T-cell (primary cell): ENCODE data around the gene NAPSA. TPM values are rescaled to one million over a fixed set of nuclear protein-coding genes. Genes with fewer than 3 reads are reported as not detected.

Source experiments
- ATAC-seq, 4 experiments: fragments of 200-7000 bp in 3 of 4; fragments of 150-1000 bp in 1 of 4; cut with Tn5 transposase; replicated peaks in 1 of 4; 1 replicate in 3 of 4; 2 replicates in 1 of 4; pipeline ENCODE4 v1.10.0; 2021; ENCODE audit warnings: moderate library complexity in 3 of 4, mild to moderate bottlenecking in 2 of 4, moderate number of reproducible peaks in 1 of 4
- CTCF ChIA-PET, 2 donors: fragments of 300-600 bp; sonication (Branson Sonifier 250); formaldehyde crosslinking; loops; one replicate each; lab custom pipeline; 2022; ENCODE audit warnings: antibody characterized with exemption in 2 of 2; lab: Charles Lee
- POLR2A ChIA-PET, 2 donors: fragments of 300-600 bp; sonication (Branson Sonifier 250); formaldehyde crosslinking; loops; one replicate each; lab custom pipeline; 2022; ENCODE audit warnings: antibody characterized with exemption in 2 of 2; lab: Charles Lee
- DNase-seq, 35 experiments: peaks; one replicate each; pipeline versions ENCODE4 v3.0.0 to v3.0.0-alpha.2; 2013 to 2023
- H3K27ac ChIP-seq: one replicate; pipeline ENCODE4 v1.5.1; 2013; ENCODE audit warnings: low read length
- H3K27me3 ChIP-seq, 2 experiments: replicated peaks in 1 of 2; 1 replicate in 1 of 2; 2 replicates in 1 of 2; pipeline versions ENCODE4 v1.6.1 to v1.7.0; 2013; ENCODE audit warnings: low read length in 1 of 2, mixed read lengths in 1 of 2; ENCODE audit not compliant: control insufficient read depth in 2 of 2, insufficient read depth in 2 of 2; ENCODE audit errors: extremely low read depth in 1 of 2
- H3K36me3 ChIP-seq, 2 donors: 1 replicate in 1 of 2; 2 replicates in 1 of 2; pipeline versions ENCODE4 v1.6.1 to v1.7.0; 2013; ENCODE audit warnings: low read length in 1 of 2; ENCODE audit not compliant: control insufficient read depth in 2 of 2, insufficient read depth in 1 of 2; ENCODE audit errors: extremely low read depth in 1 of 2
- H3K4me1 ChIP-seq, 2 experiments: 1 replicate in 1 of 2; 2 replicates in 1 of 2; pipeline versions ENCODE4 v1.6.1 to v1.7.0; 2013; ENCODE audit warnings: low read length in 2 of 2, mixed read lengths in 1 of 2; ENCODE audit not compliant: insufficient read depth in 2 of 2, control insufficient read depth in 1 of 2; ENCODE audit errors: extremely low read depth in 1 of 2
- H3K4me3 ChIP-seq, 2 donors: 1 replicate in 1 of 2; 2 replicates in 1 of 2; pipeline versions ENCODE4 v1.5.1 to v1.7.0; 2013; ENCODE audit warnings: mild to moderate bottlenecking in 2 of 2, low read length in 1 of 2, moderate library complexity in 1 of 2; ENCODE audit not compliant: control insufficient read depth in 1 of 2; ENCODE audit errors: extremely low read depth in 1 of 2
- H3K9me3 ChIP-seq: 2 replicates; pipeline ENCODE4 v1.7.0; 2013
- H3K27ac Mint-ChIP-seq, 2 donors: one replicate each; pipeline ENCODE4 v1.8.0; 2020 to 2021; ENCODE audit warnings: mild to moderate bottlenecking in 2 of 2, mixed read lengths in 2 of 2
- H3K27me3 Mint-ChIP-seq, 2 donors: one replicate each; pipeline ENCODE4 v1.8.0; 2021 to 2022; ENCODE audit warnings: mixed read lengths in 2 of 2
- H3K36me3 Mint-ChIP-seq: one replicate; pipeline ENCODE4 v1.8.0; 2021; ENCODE audit warnings: mixed read lengths
- H3K4me1 Mint-ChIP-seq, 3 donors: one replicate each; pipeline ENCODE4 v1.8.0; 2020 to 2022; ENCODE audit warnings: mixed read lengths in 3 of 3, mild to moderate bottlenecking in 1 of 3
- H3K4me3 Mint-ChIP-seq, 3 donors: one replicate each; pipeline ENCODE4 v1.8.0; 2020 to 2022; ENCODE audit warnings: mild to moderate bottlenecking in 3 of 3, mixed read lengths in 3 of 3, moderate library complexity in 3 of 3
- H3K9me3 Mint-ChIP-seq, 3 donors: one replicate each; pipeline ENCODE4 v1.8.0; 2020 to 2022; ENCODE audit warnings: mixed read lengths in 3 of 3
- WGBS: methylation state at CpG from one replicate; pipeline ENCODE4 v1.1.5; 2013; ENCODE audit warnings: missing lambda C conversion rate; ENCODE audit not compliant: insufficient coverage; 5-methylcytosine and 5-hydroxymethylcytosine counted together
- total RNA-seq, 35 experiments: library from RNA in 6 of 35; stranded (reverse) in 6 of 35; fragments of 120-200 nt in 1 of 35; gene quantifications; one replicate each; pipeline versions ENCODE4 v1.2.1 to v1.2.4 and lab custom pipeline; 2013 to 2026

Gene NAPSA
- total RNA-seq, 5 donors from 2014 or later (not counting 1 experiment from before 2014, with no cell fraction given): 2.6 to 7.1 (median 3.0) TPM

DNA sequence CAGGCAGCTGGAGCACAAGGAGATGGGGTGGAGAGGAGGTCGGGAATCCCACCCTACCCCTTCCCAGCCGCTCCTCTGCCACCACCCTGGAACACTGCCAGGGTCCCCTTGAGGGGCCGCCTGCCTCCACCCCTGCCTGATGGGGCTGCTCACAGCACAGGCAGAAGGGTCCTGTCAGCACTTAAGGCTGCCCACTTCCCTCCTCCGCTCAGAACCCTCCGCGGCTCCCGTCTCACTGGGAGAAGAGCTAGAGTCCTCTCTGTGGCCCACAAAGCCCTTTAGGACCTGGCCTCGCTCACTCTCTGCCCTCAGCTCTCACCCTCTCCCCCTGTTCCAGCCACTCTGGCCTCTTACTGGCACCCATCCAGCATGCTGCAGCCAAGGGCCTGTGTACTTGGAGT, 15.3 kb upstream of the NAPSA start:
- H3K27me3 Mint-ChIP-seq: no peaks in the 10 kb centered on the region
- DNase-seq (no peak), ATAC-seq (no peak)
- peaks cover 26% of the 10 kb centered on the region for H3K36me3 Mint-ChIP-seq
- H3K4me1 Mint-ChIP-seq: peaks cover 35 to 57% (median 45%) of the 10 kb centered on the region in 3 donors
- Histone ChIP-seq H3K4me1 (peaks cover 6 to 41% of the 10 kb centered on the region in 2 experiments), H3K9me3 (no peaks in the 10 kb centered on the region), H3K27ac (no peak overlapping the region), H3K36me3 (peaks cover 10 to 57% of the 10 kb centered on the region in 2 donors), H3K4me3 (no peak overlapping the region), H3K27me3 (no peaks in the 10 kb centered on the region)
- ChIA-PET CTCF (interaction anchor here (0.6 to 0.7 kb wide), 2 partner anchors 14 to 47 kb away, joined by 3 read pairs; no protein-coding TSS in a partner anchor), POLR2A (no interaction called here)
- WGBS: 99% methylated on average over 7 of the region's 8 CpGs
- no peak overlapping the region for H3K27ac Mint-ChIP-seq
- H3K9me3 Mint-ChIP-seq: no peaks in the 10 kb centered on the region
- H3K4me3 Mint-ChIP-seq: no peak overlapping the region

DNA sequence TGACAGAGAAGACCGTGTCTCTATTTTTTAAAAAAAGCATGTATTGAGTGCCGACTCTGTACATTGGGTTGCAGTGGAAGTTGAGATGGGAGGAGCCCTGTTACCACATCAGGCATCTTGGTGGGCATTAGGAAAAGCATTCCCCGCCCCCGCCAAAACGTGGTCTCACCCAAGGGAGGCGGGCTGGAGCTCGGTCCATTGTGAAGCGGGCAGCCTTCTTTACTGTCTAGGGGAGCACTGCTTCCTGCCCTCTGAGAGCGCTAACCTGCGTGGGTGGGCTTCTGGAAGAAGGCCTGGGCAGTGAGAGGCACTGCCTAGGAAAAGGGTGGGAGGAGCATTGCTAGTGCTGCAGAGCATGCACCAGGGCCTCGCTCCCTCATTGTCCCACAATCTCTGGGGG, 14.7 kb upstream of the NAPSA start:
- Mint-ChIP-seq H3K27me3 (no peaks in the 10 kb centered on the region), H3K9me3 (no peaks in the 10 kb centered on the region), H3K36me3 (peaks cover 26% of the 10 kb centered on the region), H3K4me1 (peaks cover 32 to 55% (median 43%) of the 10 kb centered on the region in 3 donors), H3K4me3 (no peak overlapping the region), H3K27ac (no peak overlapping the region)
- POLR2A ChIA-PET: no interaction called here
- Histone ChIP-seq H3K27ac (no peak overlapping the region), H3K4me3 (no peak overlapping the region), H3K27me3 (no peaks in the 10 kb centered on the region), H3K4me1 (peaks cover 6 to 40% of the 10 kb centered on the region in 2 experiments), H3K36me3 (peaks cover 10 to 57% of the 10 kb centered on the region in 2 donors), H3K9me3 (no peaks in the 10 kb centered on the region)
- DNase-seq: no peak
- ATAC-seq: no peak
- WGBS: 92% methylated on average over 6 of the region's 11 CpGs
- CTCF ChIA-PET: interaction anchor here in 1 of 2 donors (0.7 kb wide), 1 partner anchor 46 kb away, joined by 3 read pairs; no protein-coding TSS in a partner anchor

DNA sequence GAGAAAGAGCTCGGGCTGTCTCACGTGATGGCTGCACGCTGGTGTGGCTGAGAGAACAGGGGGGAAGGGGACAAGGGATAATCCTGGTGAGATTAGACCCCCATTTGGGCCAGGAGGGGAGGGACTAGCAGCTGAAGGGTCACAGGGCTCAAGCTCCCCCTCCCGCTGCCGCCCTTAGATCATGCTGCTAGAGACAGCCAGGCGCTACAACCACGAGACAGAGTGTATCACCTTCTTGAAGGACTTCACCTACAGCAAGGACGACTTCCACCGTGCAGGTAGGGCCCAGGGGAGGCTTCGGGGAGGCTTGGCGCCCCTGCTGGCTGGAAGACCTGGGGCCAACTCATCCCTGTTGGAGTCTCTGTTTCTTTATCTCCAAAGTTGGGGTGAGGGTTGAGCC, 14.2 kb upstream of the NAPSA start:
- peaks cover 26% of the 10 kb centered on the region for H3K36me3 Mint-ChIP-seq
- no peak for ATAC-seq

DNA sequence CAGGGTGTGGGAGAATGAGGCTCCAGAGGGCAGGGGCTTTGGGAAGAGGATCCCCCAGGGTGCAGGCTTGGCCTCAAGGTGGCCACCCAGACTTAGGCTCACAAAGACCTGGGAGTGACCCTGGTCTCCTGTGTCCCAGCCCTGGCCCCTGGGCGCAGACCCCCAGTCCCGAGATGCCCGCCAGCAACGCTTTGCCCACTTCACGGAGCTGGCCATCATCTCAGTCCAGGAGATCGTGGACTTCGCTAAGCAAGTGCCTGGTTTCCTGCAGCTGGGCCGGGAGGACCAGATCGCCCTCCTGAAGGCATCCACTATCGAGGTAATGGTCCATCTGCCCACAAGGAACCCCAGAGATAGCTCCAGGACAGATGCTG, 13.4 kb upstream of the NAPSA start:
- Histone ChIP-seq H3K9me3 (no peaks in the 10 kb centered on the region), H3K4me1 (peaks cover 0 to 32% of the 10 kb centered on the region in 2 experiments), H3K36me3 (peaks cover 10 to 57% of the 10 kb centered on the region in 2 donors), H3K27ac (no peak overlapping the region), H3K27me3 (no peaks in the 10 kb centered on the region), H3K4me3 (no peak overlapping the region)
- H3K36me3 Mint-ChIP-seq: peaks cover 26% of the 10 kb centered on the region
- DNase-seq: no peak
- H3K27me3 Mint-ChIP-seq: no peaks in the 10 kb centered on the region
- CTCF ChIA-PET: no interaction called here
- POLR2A ChIA-PET: no interaction called here
- H3K4me3 Mint-ChIP-seq: no peak overlapping the region
- ATAC-seq: no peak
- no peaks in the 10 kb centered on the region for H3K9me3 Mint-ChIP-seq
- 95% methylated on average over 10 of the region's 10 CpGs for WGBS
- no peak overlapping the region for H3K27ac Mint-ChIP-seq
- H3K4me1 Mint-ChIP-seq: peaks cover 24 to 42% (median 33%) of the 10 kb centered on the region in 3 donors

More for the DNA sequence above, 14.2 kb upstream of the NAPSA start:
- no peak overlapping the region for H3K4me3 ChIP-seq
- Mint-ChIP-seq H3K27me3 (no peaks in the 10 kb centered on the region), H3K4me1 (peaks cover 28 to 50% (median 38%) of the 10 kb centered on the region in 3 donors), H3K4me3 (no peak overlapping the region), H3K27ac (no peak overlapping the region), H3K9me3 (no peaks in the 10 kb centered on the region)
- peaks cover 10 to 57% of the 10 kb centered on the region in 2 donors for H3K36me3 ChIP-seq
- no peaks in the 10 kb centered on the region for H3K9me3 ChIP-seq
- H3K27ac ChIP-seq: no peak overlapping the region
- ChIA-PET CTCF (no interaction called here), POLR2A (no interaction called here)
- 97% methylated on average over 10 of the region's 11 CpGs for WGBS
- peaks cover under 1 to 34% of the 10 kb centered on the region in 2 experiments for H3K4me1 ChIP-seq
- H3K27me3 ChIP-seq: no peaks in the 10 kb centered on the region
- DNase-seq: no peak

DNA sequence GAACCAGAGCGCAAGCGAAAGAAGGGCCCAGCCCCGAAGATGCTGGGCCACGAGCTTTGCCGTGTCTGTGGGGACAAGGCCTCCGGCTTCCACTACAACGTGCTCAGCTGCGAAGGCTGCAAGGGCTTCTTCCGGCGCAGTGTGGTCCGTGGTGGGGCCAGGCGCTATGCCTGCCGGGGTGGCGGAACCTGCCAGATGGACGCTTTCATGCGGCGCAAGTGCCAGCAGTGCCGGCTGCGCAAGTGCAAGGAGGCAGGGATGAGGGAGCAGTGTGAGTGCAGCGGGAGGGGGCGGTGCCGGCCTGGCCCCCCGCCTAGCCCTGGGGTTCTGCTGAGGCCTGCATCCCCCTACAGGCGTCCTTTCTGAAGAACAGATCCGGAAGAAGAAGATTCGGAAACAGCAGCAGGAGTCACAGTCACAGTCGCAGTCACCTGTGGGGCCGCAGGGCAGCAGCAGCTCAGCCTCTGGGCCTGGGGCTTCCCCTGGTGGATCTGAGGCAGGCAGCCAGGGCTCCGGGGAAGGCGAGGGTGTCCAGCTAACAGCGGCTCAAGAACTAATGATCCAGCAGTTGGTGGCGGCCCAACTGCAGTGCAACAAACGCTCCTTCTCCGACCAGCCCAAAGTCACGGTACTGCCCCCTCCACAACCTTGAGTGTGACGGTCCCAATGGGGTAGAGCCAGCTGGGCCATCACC, 12.9 kb upstream of the NAPSA start:
- Histone ChIP-seq H3K9me3 (no peaks in the 10 kb centered on the region), H3K27ac (no peak overlapping the region), H3K36me3 (peaks cover 10 to 57% of the 10 kb centered on the region in 2 donors), H3K4me1 (peaks cover 0 to 27% of the 10 kb centered on the region in 2 experiments), H3K27me3 (no peaks in the 10 kb centered on the region), H3K4me3 (no peak overlapping the region)
- Mint-ChIP-seq H3K4me3 (peak overlapping the region; percentile 66 to 100 (median 91)), H3K36me3 (peaks cover 26% of the 10 kb centered on the region), H3K27me3 (no peaks in the 10 kb centered on the region), H3K4me1 (peaks cover 18 to 37% (median 28%) of the 10 kb centered on the region in 3 donors), H3K9me3 (no peaks in the 10 kb centered on the region), H3K27ac (no peak overlapping the region)
- ChIA-PET CTCF (interaction anchor here in 1 of 2 donors (0.7 kb wide), 1 partner anchor 21 kb away, joined by 3 read pairs; no protein-coding TSS in a partner anchor), POLR2A (no interaction called here)
- ATAC-seq: no peak
- WGBS: 99% methylated on average over 30 of the region's 36 CpGs
- no peak for DNase-seq

DNA sequence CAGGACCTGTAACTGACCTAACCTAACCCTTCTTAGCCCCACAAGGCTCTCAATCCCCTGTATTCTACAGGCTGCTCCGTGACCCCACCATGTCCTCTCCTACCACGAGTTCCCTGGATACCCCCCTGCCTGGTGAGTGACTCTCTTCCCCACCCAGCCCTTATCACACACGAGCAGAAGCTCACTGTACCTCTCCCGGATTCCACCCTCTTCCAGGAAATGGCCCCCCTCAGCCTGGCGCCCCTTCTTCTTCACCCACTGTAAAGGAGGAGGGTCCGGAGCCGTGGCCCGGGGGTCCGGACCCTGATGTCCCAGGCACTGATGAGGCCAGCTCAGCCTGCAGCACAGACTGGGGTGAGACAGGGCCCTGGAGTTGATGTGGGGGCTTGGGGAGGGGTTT, 12.1 kb upstream of the NAPSA start:
- 83% methylated on average over 2 of the region's 9 CpGs for WGBS
- Histone ChIP-seq H3K27ac (peak overlapping the region; percentile 70), H3K27me3 (no peaks in the 10 kb centered on the region), H3K4me1 (peaks cover 0 to 24% of the 10 kb centered on the region in 2 experiments), H3K4me3 (no peak overlapping the region), H3K9me3 (no peaks in the 10 kb centered on the region), H3K36me3 (peaks cover 10 to 53% of the 10 kb centered on the region in 2 donors)
- CTCF ChIA-PET: interaction anchor here in 1 of 2 donors (0.7 kb wide), 1 partner anchor 20 kb away, joined by 3 read pairs; no protein-coding TSS in a partner anchor
- H3K27ac Mint-ChIP-seq: peak overlapping the region in 1 of 2 donors; percentile 82
- no peaks in the 10 kb centered on the region for H3K9me3 Mint-ChIP-seq
- ATAC-seq: no peak
- POLR2A ChIA-PET: no interaction called here
- peaks cover 26% of the 10 kb centered on the region for H3K36me3 Mint-ChIP-seq
- DNase-seq: no peak
- H3K4me3 Mint-ChIP-seq: peak overlapping the region; percentile 76 to 100 (median 91)
- no peaks in the 10 kb centered on the region for H3K27me3 Mint-ChIP-seq
- peaks cover 16 to 32% (median 25%) of the 10 kb centered on the region in 3 donors for H3K4me1 Mint-ChIP-seq
